H1 (cell line): ENCODE results near the gene SEC22C. TPM values are rescaled to one million over a fixed set of nuclear protein-coding genes. Genes with fewer than 3 reads are reported as not detected.

Experiments used
- CTCF ChIA-PET: fragments of 300-600 bp; sonication (Branson Sonifier 250); formaldehyde crosslinking; loops from one replicate; lab custom pipeline; 2021; ENCODE audit not compliant: partially characterized antibody; lab: Charles Lee
- POLR2A ChIA-PET: fragments of 300-600 bp; sonication (Branson Sonifier 250); formaldehyde crosslinking; loops from one replicate; lab custom pipeline; 2021; ENCODE audit warnings: inconsistent platforms; ENCODE audit not compliant: partially characterized antibody; lab: Charles Lee
- DNase-seq, 2 experiments: peaks; one replicate each; pipeline versions ENCODE4 v3.0.0 to v3.0.0-alpha.2; 2010 to 2022; ENCODE audit warnings: low spot score in 2 of 2, low read depth in 1 of 2, mixed read lengths in 1 of 2
- FAIRE-seq: peaks from 2 replicates; lab custom pipeline; 2011; peaks lifted over from hg19 to GRCh38; lab: Jason Lieb, UNC
- H2AFZ ChIP-seq: 2 replicates; pipeline ENCODE4 v1.8.1; 2012; ENCODE audit warnings: low read length, inconsistent platforms
- H2AK5ac ChIP-seq: 2 replicates; pipeline ENCODE4 v1.6.1; 2013; ENCODE audit warnings: low read depth, low read length
- H2BK120ac ChIP-seq: replicated peaks from 2 replicates; pipeline ENCODE3; 2013; ENCODE audit warnings: low read depth, low read length, inconsistent platforms
- H2BK12ac ChIP-seq: 2 replicates; pipeline ENCODE4 v1.6.1; 2013; ENCODE audit warnings: low read depth, low read length
- H2BK15ac ChIP-seq: 2 replicates; pipeline ENCODE4 v1.6.1; 2013; ENCODE audit warnings: low read length
- H2BK20ac ChIP-seq: 2 replicates; pipeline ENCODE4 v1.6.1; 2013; ENCODE audit warnings: low read length
- H2BK5ac ChIP-seq: 2 replicates; pipeline ENCODE4 v1.6.1; 2013; ENCODE audit warnings: low read depth, low read length
- H3K14ac ChIP-seq: 2 replicates; pipeline ENCODE4 v1.6.1; 2013; ENCODE audit warnings: inconsistent platforms; ENCODE audit not compliant: insufficient read length
- H3K18ac ChIP-seq: 2 replicates; pipeline ENCODE4 v1.6.1; 2013; ENCODE audit warnings: low read length; ENCODE audit errors: extremely low read depth
- H3K23ac ChIP-seq: 2 replicates; pipeline ENCODE4 v1.6.1; 2013; ENCODE audit warnings: inconsistent platforms; ENCODE audit not compliant: insufficient read length
- H3K23me2 ChIP-seq: 2 replicates; pipeline ENCODE4 v1.6.1; 2013; ENCODE audit warnings: low read depth, low read length
- H3K27ac ChIP-seq: 2 replicates; pipeline ENCODE4 v1.6.1; 2011; ENCODE audit warnings: low read depth, low read length, inconsistent platforms
- H3K27me3 ChIP-seq, 4 experiments: replicated peaks in 1 of 4; 1 replicate in 1 of 4; 2 replicates in 3 of 4; pipeline versions ENCODE4 v1.6.1 to v1.8.1; 2011 to 2013; ENCODE audit warnings: low read length in 3 of 4, mild to moderate bottlenecking in 3 of 4, inconsistent platforms in 2 of 4, mixed read lengths in 2 of 4, moderate library complexity in 1 of 4; ENCODE audit not compliant: control insufficient read depth in 3 of 4, insufficient read depth in 3 of 4; ENCODE audit errors: extremely low read depth in 1 of 4
- H3K36me3 ChIP-seq, 4 experiments: 2 replicates each; pipeline versions ENCODE4 v1.6.1 to v1.8.1; 2011 to 2013; ENCODE audit warnings: mild to moderate bottlenecking in 4 of 4, low read length in 3 of 4, moderate library complexity in 2 of 4, control low read depth in 1 of 4, inconsistent platforms in 1 of 4; ENCODE audit not compliant: insufficient read depth in 4 of 4, control insufficient read depth in 2 of 4
- H3K4ac ChIP-seq: replicated peaks from 2 replicates; pipeline ENCODE3; 2013; ENCODE audit warnings: low read length, low read depth, mixed read lengths, inconsistent platforms; ENCODE audit not compliant: insufficient read length
- H3K4me1 ChIP-seq, 4 experiments: replicated peaks in 1 of 4; 1 replicate in 1 of 4; 2 replicates in 3 of 4; pipeline versions ENCODE4 v1.6.1 to v1.8.1; 2011 to 2013; ENCODE audit warnings: low read length in 3 of 4, inconsistent platforms in 2 of 4, mixed read lengths in 1 of 4; ENCODE audit not compliant: insufficient read depth in 4 of 4, control insufficient read depth in 3 of 4
- H3K4me2 ChIP-seq, 2 experiments: 2 replicates each; pipeline versions ENCODE4 v1.6.1 to v1.8.1; 2011 to 2013; ENCODE audit warnings: low read depth in 2 of 2, low read length in 2 of 2, control low read depth in 1 of 2, inconsistent platforms in 1 of 2, mild to moderate bottlenecking in 1 of 2; ENCODE audit not compliant: insufficient read depth in 1 of 2
- H3K4me3 ChIP-seq, 4 experiments: fragments of 200-600, 300-600 bp in 1 of 4; sonication (generic), shearing (Covaris generic), sonication (Bioruptor Twin) in 1 of 4; 2 replicates each; pipeline versions ENCODE4 v1.5.1 to v1.8.1; 2011 to 2016; ENCODE audit warnings: low read length in 4 of 4, low read depth in 3 of 4, control low read depth in 2 of 4, inconsistent platforms in 2 of 4, mild to moderate bottlenecking in 2 of 4, mixed read lengths in 1 of 4, moderate library complexity in 1 of 4; ENCODE audit not compliant: insufficient read depth in 2 of 4; ENCODE audit errors: extremely low read depth in 1 of 4
- H3K56ac ChIP-seq: replicated peaks from 2 replicates; pipeline ENCODE3; 2013; ENCODE audit warnings: low read depth, mild to moderate bottlenecking, mixed read lengths, low read length, inconsistent platforms; ENCODE audit not compliant: insufficient read length
- H3K79me1 ChIP-seq: 2 replicates; pipeline ENCODE4 v1.6.1; 2013; ENCODE audit warnings: low read depth, low read length, control low read depth
- H3K79me2 ChIP-seq, 2 experiments: 2 replicates each; pipeline versions ENCODE4 v1.6.1 to v1.8.1; 2012 to 2013; ENCODE audit warnings: low read length in 2 of 2, mild to moderate bottlenecking in 2 of 2, inconsistent platforms in 1 of 2; ENCODE audit not compliant: insufficient read depth in 2 of 2, control insufficient read depth in 1 of 2
- H3K9ac ChIP-seq, 4 experiments: replicated peaks in 1 of 4; 1 replicate in 1 of 4; 2 replicates in 3 of 4; pipeline versions ENCODE4 v1.6.1 to v1.8.1; 2011 to 2013; ENCODE audit warnings: low read depth in 3 of 4, low read length in 3 of 4, control low read depth in 2 of 4, mild to moderate bottlenecking in 2 of 4, moderate library complexity in 2 of 4, inconsistent platforms in 1 of 4; ENCODE audit errors: extremely low read depth in 1 of 4
- H3K9me3 ChIP-seq, 2 experiments: 2 replicates each; pipeline versions ENCODE4 v1.6.1 to v1.8.1; 2012 to 2013; ENCODE audit warnings: mild to moderate bottlenecking in 2 of 2, moderate library complexity in 2 of 2, control low read depth in 1 of 2, inconsistent platforms in 1 of 2, low read depth in 1 of 2, low read length in 1 of 2, mixed read lengths in 1 of 2; ENCODE audit not compliant: insufficient read depth in 2 of 2
- H4K20me1 ChIP-seq, 2 experiments: replicated peaks in 1 of 2; 2 replicates each; pipeline versions ENCODE3 to v1.8.1; 2011 to 2013; ENCODE audit warnings: inconsistent platforms in 2 of 2, low read length in 2 of 2, mild to moderate bottlenecking in 1 of 2; ENCODE audit not compliant: insufficient read depth in 2 of 2, control insufficient read depth in 1 of 2
- H4K5ac ChIP-seq: 2 replicates; pipeline ENCODE4 v1.6.1; 2013; ENCODE audit warnings: low read length, low read depth, mixed read lengths, inconsistent platforms; ENCODE audit not compliant: insufficient read length
- H4K8ac ChIP-seq: 2 replicates; pipeline ENCODE4 v1.8.0; 2013; ENCODE audit warnings: mild to moderate bottlenecking, moderate library complexity, low read length, inconsistent platforms; ENCODE audit not compliant: insufficient read depth; ENCODE audit errors: extremely low read depth
- H4K91ac ChIP-seq: replicated peaks from 2 replicates; pipeline ENCODE3; 2013; ENCODE audit warnings: low read length, mixed read lengths, inconsistent platforms; ENCODE audit not compliant: insufficient read length
- BACH1 ChIP-seq: IDR thresholded peaks from 2 replicates; pipeline ENCODE4 v1.6.1; 2012; ENCODE audit warnings: low read length, improper control_type of control experiment
- BCL11A ChIP-seq, 2 experiments: IDR thresholded peaks; one replicate each; pipeline ENCODE4 v1.6.1; 2011; ENCODE audit warnings: low read depth in 2 of 2, low read length in 2 of 2, mild to moderate bottlenecking in 2 of 2
- CBX5 ChIP-seq: fragments of 300-800, 300-1000 bp; sonication (generic); IDR thresholded peaks from 2 replicates; pipeline ENCODE4 v1.7.1; 2016; ENCODE audit warnings: antibody characterized with exemption, low read length, low read depth
- CEBPB ChIP-seq: IDR thresholded peaks from 2 replicates; pipeline ENCODE4 v1.6.1; 2012; ENCODE audit warnings: low read depth, low read length
- CHD2 ChIP-seq: IDR thresholded peaks from 2 replicates; pipeline ENCODE4 v1.6.1; 2012; ENCODE audit warnings: low read length, improper control_type of control experiment
- E2F6 ChIP-seq: IDR thresholded peaks from 2 replicates; pipeline ENCODE4 v1.6.1; 2012; ENCODE audit warnings: inconsistent platforms
- EGR1 ChIP-seq: IDR thresholded peaks from 2 replicates; pipeline ENCODE4 v1.6.1; 2011; ENCODE audit warnings: low read depth, low read length, borderline replicate concordance
- HDAC2 ChIP-seq, 2 experiments: fragments of 300-600 bp in 1 of 2; sonication (generic) in 1 of 2; IDR thresholded peaks; 2 replicates each; pipeline ENCODE4 v1.6.1; 2011 to 2012; ENCODE audit warnings: low read depth in 2 of 2, low read length in 2 of 2, mild to moderate bottlenecking in 2 of 2, moderate library complexity in 2 of 2, borderline replicate concordance in 1 of 2, inconsistent platforms in 1 of 2
- HDAC6 ChIP-seq: IDR thresholded peaks from one replicate; pipeline ENCODE4 v1.7.1; 2012; ENCODE audit warnings: low read depth, mild to moderate bottlenecking, inconsistent platforms, low read length, moderate library complexity
- KDM4A ChIP-seq: IDR thresholded peaks from one replicate; pipeline ENCODE4 v1.7.1; 2012; ENCODE audit warnings: low read depth, mild to moderate bottlenecking, moderate library complexity, low read length, inconsistent platforms; ENCODE audit not compliant: severe bottlenecking
- MAFK ChIP-seq: IDR thresholded peaks from 2 replicates; pipeline ENCODE4 v1.6.1; 2012; ENCODE audit warnings: low read depth, mild to moderate bottlenecking, improper control_type of control experiment, low read length
- POLR2AphosphoS5 ChIP-seq: IDR thresholded peaks from 2 replicates; pipeline ENCODE4 v1.6.1; 2011; ENCODE audit warnings: low read depth, low read length
- POU5F1 ChIP-seq: IDR thresholded peaks from 2 replicates; pipeline ENCODE4 v1.6.1; 2011; ENCODE audit warnings: low read depth, mild to moderate bottlenecking, low read length, moderate library complexity
- SRF ChIP-seq: IDR thresholded peaks from 2 replicates; pipeline ENCODE4 v1.6.1; 2011; ENCODE audit warnings: mild to moderate bottlenecking, low read depth, low read length, moderate library complexity
- WGBS, 2 experiments: shearing (Covaris generic) in 1 of 2; methylation state at CpG; one replicate each; pipeline versions ENCODE4 v1.1.6 to v1.1.7; 2013 to 2015; ENCODE audit warnings: low lambda C conversion rate in 2 of 2, mixed read lengths in 2 of 2, inconsistent platforms in 1 of 2, low coverage in 1 of 2, missing lambda C conversion rate in 1 of 2; ENCODE audit not compliant: insufficient replicate concordance in 2 of 2, insufficient coverage in 1 of 2, insufficient read length in 1 of 2; ENCODE audit errors: extremely low coverage in 1 of 2, missing lambda C conversion rate in 1 of 2; 5-methylcytosine and 5-hydroxymethylcytosine counted together
- polyA plus RNA-seq, 7 experiments: library from polyadenylated mRNA; depleted of rRNA in 3 of 7; stranded (reverse) in 5 of 7; unstranded in 2 of 7; fragments of >200 nt in 5 of 7; fragments of 200-250 nt in 2 of 7; gene quantifications; 1 replicate in 5 of 7; 2 replicates in 1 of 7; 4 replicates in 1 of 7; pipeline versions ENCODE4 v1.2.1 to v1.2.3, GENCODE V29; 2011 to 2013; ENCODE audit warnings: missing spikeins in 2 of 7, mixed read lengths in 2 of 7
- total RNA-seq: library from RNA; stranded (reverse); fragmentation: NEBNext Ultra II Directional; extraction: Animal tissue kit (Norgen Biotek cat#: 25700); gene quantifications from 2 replicates; pipeline ENCODE4 v1.2.1, GENCODE V29; 2021

SEC22C gene
- total and polyA plus RNA-seq, 2 of the 8 experiments (the other 6 are each of a cell fraction or from before 2014, with no cell fraction given): 23.4 to 38.3 TPM

GRCh38 chr3:42593635-42594034 lies 11.9 kb upstream of the SEC22C start:
- Histone ChIP-seq H2AK5ac (no peak overlapping the region), H3K56ac (no peak overlapping the region), H2BK5ac (no peak overlapping the region), H3K18ac (no peak overlapping the region), H3K4me3 (peak overlapping the region in 1 of 4 experiments; percentile 28; a peak in 1 of 8 replicates), H3K14ac (no peak overlapping the region), H3K4me1 (peaks cover 6 to 16% (median 11%) of the 10 kb centered on the region in 4 experiments; a peak in 6 of 7 replicates), H3K27me3 (no peaks in the 10 kb centered on the region), H2BK12ac (no peak overlapping the region), H3K4ac (no peak overlapping the region), H3K36me3 (peaks cover 0 to 39% (median 3%) of the 10 kb centered on the region in 4 experiments; a peak in 5 of 8 replicates), H3K79me1 (no peaks in the 10 kb centered on the region), H4K8ac (no peak overlapping the region), H4K5ac (no peak overlapping the region), H3K27ac (no peak overlapping the region), H2BK120ac (no peak overlapping the region), H2AFZ (no peak overlapping the region), H2BK20ac (no peak overlapping the region), H3K79me2 (peaks cover 4 to 27% of the 10 kb centered on the region in 2 experiments; a peak in 2 of 4 replicates), H3K4me2 (peak overlapping the region; percentile 33 to 44; a peak in 3 of 4 replicates), H3K23me2 (no peaks in the 10 kb centered on the region; the same call in 1 of the 2 replicates), H3K23ac (no peak overlapping the region), H3K9ac (no peak overlapping the region), H4K20me1 (no peaks in the 10 kb centered on the region), H2BK15ac (no peak overlapping the region), H4K91ac (no peak overlapping the region), H3K9me3 (no peaks in the 10 kb centered on the region)
- CTCF ChIA-PET: interaction anchor here (1.0 to 1.7 kb wide), 2 partner anchors 11 to 21 kb away, joined by 3 to 7 read pairs; partner anchors contain the start of gene SEC22C
- POLR2A ChIA-PET: interaction anchor here (1.2 to 6.0 kb wide), 3 partner anchors 12 to 50 kb away, joined by 3 to 66 read pairs (median 4); partner anchors contain the start of gene SEC22C
- FAIRE-seq (no peak), DNase-seq (no peak)
- 80% methylated on average over 1 of the region's 1 CpG; no CpG with 5 or more reads in 1 of the 2 experiments for WGBS, 2 experiments
- TF ChIP-seq CEBPB (no peak), HDAC2 (IDR thresholded peaks at IDR 0.05; ENCODE audit: borderline replicate concordance in 1 of 2, low read depth in 2 of 2, low read length in 2 of 2) (no peak), E2F6 (no peak), CHD2 (no peak), EGR1 (no peak), BACH1 (no peak), POLR2AphosphoS5 (no peak), BCL11A (IDR thresholded peaks at IDR 0.05; ENCODE audit: low read depth in 2 of 2, low read length in 2 of 2) (no peak), SRF (no peak), CBX5 (no peak), KDM4A (no peak), HDAC6 (no peak), POU5F1 (no peak), MAFK (no peak)
